Measurements from ENCODE around the gene CES2. TPM values are rescaled to one million over a fixed set of nuclear protein-coding genes. Genes with fewer than 3 reads are reported as not detected.

Gene CES2
- total and polyA plus RNA-seq, 2 of the 8 experiments (the other 6 are each of a cell fraction or from before 2014, with no cell fraction given): 8.6 to 14.7 TPM

- no peak overlapping the region for H2BK5ac ChIP-seq (ENCODE audit: low read depth, low read length)
- no peak overlapping the region for H4K91ac ChIP-seq (replicated peaks; ENCODE audit: insufficient read length, low read length)
- H4K20me1 ChIP-seq (replicated peaks in 1 of 2; ENCODE audit: control insufficient read depth in 1 of 2, insufficient read depth in 2 of 2, low read length in 2 of 2): peaks cover 0 to 3% of the 10 kb centered on the region in 2 experiments
- TF ChIP-seq SP2 (IDR thresholded peaks at IDR 0.05; ENCODE audit: low read length) (no peak), SP4 (IDR thresholded peaks at IDR 0.05; ENCODE audit: low read length) (no peak)
- H2AK5ac ChIP-seq (ENCODE audit: low read depth, low read length): no peak overlapping the region
- no peak overlapping the region for H3K4me3 ChIP-seq (ENCODE audit: extremely low read depth in 1 of 4, insufficient read depth in 2 of 4, low read depth in 3 of 4, low read length in 4 of 4)
- no peak overlapping the region for H3K4me2 ChIP-seq (ENCODE audit: insufficient read depth in 1 of 2, low read depth in 2 of 2, low read length in 2 of 2)
- peaks cover 5 to 18% (median 15%) of the 10 kb centered on the region in 4 experiments; a peak in 7 of 8 replicates for H3K36me3 ChIP-seq (ENCODE audit: control insufficient read depth in 2 of 4, insufficient read depth in 4 of 4, low read length in 3 of 4)
- H3K56ac ChIP-seq (replicated peaks; ENCODE audit: insufficient read length, low read depth, low read length): no peak overlapping the region
- FAIRE-seq (no peak), DNase-seq (ENCODE audit: low read depth in 1 of 2, low spot score in 2 of 2) (no peak)
- H3K9ac ChIP-seq (replicated peaks in 1 of 4; ENCODE audit: extremely low read depth in 1 of 4, low read depth in 3 of 4, low read length in 3 of 4): no peak overlapping the region
- 92% methylated on average over 5 of the region's 5 CpGs; no CpG with 5 or more reads in 1 of the 2 experiments for whole genome bisulfite sequencing, 2 experiments (ENCODE audit: extremely low coverage in 1 of 2, insufficient coverage in 1 of 2, insufficient read length in 1 of 2, insufficient replicate concordance in 2 of 2, low coverage in 1 of 2, low lambda C conversion rate in 2 of 2, missing lambda C conversion rate in 1 of 2)
- no peak overlapping the region for H3K14ac ChIP-seq (ENCODE audit: insufficient read length)
- no peak overlapping the region for H2BK120ac ChIP-seq (replicated peaks; ENCODE audit: low read depth, low read length)
- no peak overlapping the region for H2BK20ac ChIP-seq (ENCODE audit: low read length)
- H3K4me1 ChIP-seq (replicated peaks in 1 of 4; ENCODE audit: control insufficient read depth in 3 of 4, insufficient read depth in 4 of 4, low read length in 3 of 4): peaks cover 0 to 3% (median 1%) of the 10 kb centered on the region in 4 experiments; a peak in 1 of 7 replicates
- H3K79me2 ChIP-seq (ENCODE audit: control insufficient read depth in 1 of 2, insufficient read depth in 2 of 2, low read length in 2 of 2): no peaks in the 10 kb centered on the region
- no peak overlapping the region for H4K5ac ChIP-seq (ENCODE audit: insufficient read length, low read depth, low read length)
- no peak overlapping the region for H2AFZ ChIP-seq (ENCODE audit: low read length)
- no peaks in the 10 kb centered on the region for H3K79me1 ChIP-seq (ENCODE audit: low read depth, low read length)
- H2BK15ac ChIP-seq (ENCODE audit: low read length): no peak overlapping the region
- POLR2A ChIA-PET (ENCODE audit: partially characterized antibody): interaction anchor here (0.9 to 1.9 kb wide), 4 partner anchors 14 to 42 kb away, joined by 3 to 6 read pairs (median 3); partner anchors contain the start of gene CDH16
- peaks cover 3 to 8% (median 7%) of the 10 kb centered on the region in 4 experiments for H3K27me3 ChIP-seq (replicated peaks in 1 of 4; ENCODE audit: control insufficient read depth in 3 of 4, extremely low read depth in 1 of 4, insufficient read depth in 3 of 4, low read length in 3 of 4)
- H2BK12ac ChIP-seq (ENCODE audit: low read depth, low read length): no peak overlapping the region
- no peaks in the 10 kb centered on the region for H3K9me3 ChIP-seq (ENCODE audit: insufficient read depth in 2 of 2, low read depth in 1 of 2, low read length in 1 of 2)
- no peaks in the 10 kb centered on the region; the same call in 1 of the 2 replicates for H3K23me2 ChIP-seq (ENCODE audit: low read depth, low read length)
- no peak overlapping the region for H3K23ac ChIP-seq (ENCODE audit: insufficient read length)
- CTCF ChIA-PET (ENCODE audit: partially characterized antibody): interaction anchor here (0.9 to 4.7 kb wide), 10 partner anchors 11 to 342 kb away, joined by 3 to 18 read pairs (median 4); no protein-coding TSS in a partner anchor
- no peak overlapping the region for H3K18ac ChIP-seq (ENCODE audit: extremely low read depth, low read length)
- no peak overlapping the region; the same call in 1 of the 2 replicates for H4K8ac ChIP-seq (ENCODE audit: extremely low read depth, insufficient read depth, low read length)
- H3K4ac ChIP-seq (replicated peaks; ENCODE audit: insufficient read length, low read depth, low read length): no peak overlapping the region
- no peak overlapping the region for H3K27ac ChIP-seq (ENCODE audit: low read depth, low read length)
Observed at GRCh38 chr16:66942981-66943380, 7.7 kb downstream of the CES2 start.

Data from H1 (cell line).